K562 (cell line): ENCODE measurements around the gene DCAF6. TPM values are rescaled to one million over a fixed set of nuclear protein-coding genes. Genes with fewer than 3 reads are reported as not detected.

ENCODE experiments used
- ATAC-seq: fragments of 200-7000 bp; cut with Tn5 transposase; 3 replicates; pipeline ENCODE4 v1.9.1; 2020; ENCODE audit warnings: moderate library complexity
- BruUV-seq: library from RNA; stranded (reverse); fragments of 400-500 nt; replicated peaks from 2 replicates; lab custom pipeline; 2021; lab: Mats Ljungman, UMichigan
- CTCF ChIA-PET: fragments of 300-600 bp; formaldehyde crosslinking; extraction: SDS; loops from one replicate; lab custom pipeline; 2021; ENCODE audit warnings: low intra/inter-chr PET ratio; lab: Yijun Ruan, JAX
- POLR2A ChIA-PET: fragments of 300-600, 350-650 bp; sonication (Branson Sonifier 250); formaldehyde crosslinking; extraction: SDS; loops from one replicate; lab custom pipeline; 2021; ENCODE audit warnings: antibody characterized with exemption, inconsistent platforms; lab: Yijun Ruan, JAX
- DNase-seq, 4 experiments: peaks; one replicate each; pipeline versions ENCODE4 v3.0.0 to v3.0.0-alpha.2; 2011 to 2018; ENCODE audit warnings: low spot score in 3 of 4, mixed read lengths in 3 of 4; ENCODE audit errors: extremely low read depth in 1 of 4
- FAIRE-seq: peaks from 2 replicates; lab custom pipeline; 2011; peaks lifted over from hg19 to GRCh38; lab: Jason Lieb, UNC
- H2AFZ ChIP-seq: 2 replicates; pipeline ENCODE4 v1.6.0; 2011; ENCODE audit warnings: low read depth, low read length, control low read depth, inconsistent platforms
- H3K27ac ChIP-seq: fragments of 200-600 bp; 3 replicates; pipeline ENCODE4 v1.8.0; 2011; ENCODE audit warnings: low read depth, mild to moderate bottlenecking, control low read depth, inconsistent platforms, low read length, moderate library complexity, mixed read lengths; ENCODE audit errors: extremely low read depth
- H3K27me3 ChIP-seq, 2 experiments: fragments of 300-600 bp in 1 of 2; 2 replicates in 1 of 2; 3 replicates in 1 of 2; pipeline versions ENCODE4 v1.6.0 to v1.8.0; 2011; ENCODE audit warnings: inconsistent platforms in 2 of 2, low read length in 2 of 2, mild to moderate bottlenecking in 1 of 2, mixed read lengths in 1 of 2, moderate library complexity in 1 of 2; ENCODE audit not compliant: control insufficient read depth in 2 of 2, insufficient read depth in 2 of 2
- H3K36me3 ChIP-seq: fragments of 300-600 bp; 3 replicates; pipeline ENCODE4 v1.8.0; 2011; ENCODE audit warnings: mild to moderate bottlenecking, low read length, inconsistent platforms; ENCODE audit not compliant: control insufficient read depth, insufficient read depth
- H3K4me1 ChIP-seq, 2 experiments: fragments of 200-600 bp in 1 of 2; replicated peaks in 1 of 2; 2 replicates in 1 of 2; 3 replicates in 1 of 2; pipeline versions ENCODE4 v1.5.1 to v1.8.0; 2011; ENCODE audit warnings: inconsistent platforms in 2 of 2, low read length in 2 of 2, mild to moderate bottlenecking in 1 of 2, mixed read lengths in 1 of 2, moderate library complexity in 1 of 2; ENCODE audit not compliant: control insufficient read depth in 2 of 2, insufficient read depth in 2 of 2
- H3K4me2 ChIP-seq: 2 replicates; pipeline ENCODE4 v1.6.1; 2011; ENCODE audit warnings: low read length, control low read depth, inconsistent platforms, mixed read lengths; ENCODE audit not compliant: insufficient read depth
- H3K4me3 ChIP-seq: fragments of 200-600 bp; sonication (generic), shearing (Covaris generic); 2 replicates; pipeline ENCODE4 v1.5.1; 2016; ENCODE audit warnings: control low read depth, inconsistent platforms
- H3K79me2 ChIP-seq: fragments of 200-600 bp; 3 replicates; pipeline ENCODE4 v1.8.0; 2011; ENCODE audit warnings: low read length, inconsistent platforms; ENCODE audit not compliant: control insufficient read depth, insufficient read depth
- H3K9ac ChIP-seq, 2 experiments: 2 replicates each; pipeline versions ENCODE4 v1.6.0 to v1.6.1; 2011; ENCODE audit warnings: low read depth in 2 of 2, low read length in 2 of 2, control low read depth in 1 of 2, inconsistent platforms in 1 of 2, mild to moderate bottlenecking in 1 of 2, mixed read lengths in 1 of 2; ENCODE audit not compliant: insufficient read depth in 1 of 2
- H3K9me1 ChIP-seq: one replicate; pipeline ENCODE4 v1.6.0; 2011; ENCODE audit warnings: inconsistent platforms, mild to moderate bottlenecking, low read length, moderate library complexity; ENCODE audit not compliant: control insufficient read depth, insufficient read depth
- H3K9me3 ChIP-seq: replicated peaks from 2 replicates; pipeline ENCODE4 v1.5.1; 2011; ENCODE audit warnings: low read depth, low read length, inconsistent platforms; ENCODE audit not compliant: control insufficient read depth, insufficient read depth
- H4K20me1 ChIP-seq: replicated peaks from 2 replicates; pipeline ENCODE4 v1.6.1; 2011; ENCODE audit warnings: low read length, inconsistent platforms, mixed read lengths; ENCODE audit not compliant: control insufficient read depth, insufficient read depth
- E2F1 ChIP-seq: sonication (generic); formaldehyde crosslinking; IDR thresholded peaks from 2 replicates; pipeline ENCODE4 v1.8.1; 2023; ENCODE audit warnings: mild to moderate bottlenecking, missing genetic modification reagents, moderate library complexity
- E2F5 ChIP-seq: sonication (generic); formaldehyde crosslinking; IDR thresholded peaks from 2 replicates; pipeline ENCODE4 v1.8.0; 2022; ENCODE audit warnings: mild to moderate bottlenecking, missing genetic modification reagents
- ZNF639 ChIP-seq, 2 experiments: fragments of 200-800 bp in 1 of 2; sonication (Bioruptor generic) in 1 of 2; sonication (generic) in 1 of 2; formaldehyde crosslinking in 1 of 2; IDR thresholded peaks in 1 of 2; conservative IDR thresholded peaks in 1 of 2; 2 replicates each; pipeline versions ENCODE4 v1.5.0 to v1.6.1; 2016 to 2020; ENCODE audit warnings: missing compliant biosample characterization in 1 of 2, missing genetic modification characterization in 1 of 2, missing genetic modification reagents in 1 of 2
- WGBS: fragments of 100-300 bp; shearing (Covaris generic); methylation state at CpG from one replicate; pipeline ENCODE4 v1.1.6; 2016; ENCODE audit warnings: low coverage, mixed read lengths; ENCODE audit not compliant: insufficient coverage; ENCODE audit errors: missing lambda C conversion rate; 5-methylcytosine and 5-hydroxymethylcytosine counted together
- in situ Hi-C: fragments of 300-500 bp; cut with MboI; formaldehyde crosslinking; loops from 4 replicates; pipeline ENCODE4 v1.15.0; 2018; ENCODE audit warnings: inconsistent platforms, mixed read lengths
- intact Hi-C: fragments of 100-400 bp; cut with micrococcal nuclease; formaldehyde crosslinking; loops from 2 replicates; pipeline ENCODE4 v1.14.2; 2022
- polyA plus RNA-seq, 8 experiments: library from polyadenylated mRNA; depleted of rRNA in 4 of 8; stranded (reverse) in 5 of 8; unstranded in 3 of 8; fragments of >200 nt; fragmentation: Nextera tagmentation in 2 of 8; fragmentation: Illumina TruSeq in 1 of 8; extraction: Ambion mirVana in 2 of 8; extraction: Trizol in 1 of 8; gene quantifications; 2 replicates each; pipeline versions ENCODE4 v1.2.1 to v1.2.3, GENCODE V29; 2011 to 2014; ENCODE audit warnings: inconsistent platforms in 1 of 8, missing spikeins in 1 of 8
- total RNA-seq, 7 experiments: library from RNA; depleted of rRNA in 6 of 7; stranded (reverse); fragments of >200 nt in 6 of 7; fragmentation: Illumina TruSeq in 2 of 7; extraction: Trizol in 2 of 7; gene quantifications; 2 replicates each; pipeline versions ENCODE4 v1.2.1 to v1.2.3, GENCODE V29; 2011 to 2021; ENCODE audit warnings: low replicate concordance in 1 of 7

DCAF6 gene
- total and polyA plus RNA-seq, 9 of the 15 experiments (the other 6 are each of a cell fraction or from before 2014, with no cell fraction given): 19.1 to 102 (median 46.3) TPM

- WGBS: 25% methylated on average over 4 of the region's 4 CpGs
- intact Hi-C loops: loop anchor here (5.0 to 10.0 kb wide), 4 partner anchors 54 to 341 kb away; partner anchors contain the start of gene SFT2D2
- no TSS peak for BruUV-seq
Observed at GRCh38 chr1:168093616-168094015, 157.1 kb downstream of the DCAF6 start.

More at GRCh38 chr1:168093616-168094015, 157.1 kb downstream of the DCAF6 start:
- ATAC-seq (no peak), DNase-seq (no peak), FAIRE-seq (no peak)
- no peaks in the 10 kb centered on the region for H3K36me3 ChIP-seq
- no peak overlapping the region for H3K4me2 ChIP-seq
- in situ Hi-C loops: loop anchor here (10.0 kb wide), 1 partner anchor 491 kb away; no protein-coding TSS in a partner anchor
- POLR2A ChIA-PET: interaction anchor here (0.5 to 0.7 kb wide), 2 partner anchors 8 to 13 kb away, joined by 3 read pairs; no protein-coding TSS in a partner anchor
- H4K20me1 ChIP-seq: no peaks in the 10 kb centered on the region
- H2AFZ ChIP-seq: no peak overlapping the region
- H3K9me3 ChIP-seq: no peaks in the 10 kb centered on the region
- CTCF ChIA-PET: interaction anchor here (0.9 kb wide), 1 partner anchor 251 kb away, joined by 5 read pairs; no protein-coding TSS in a partner anchor
- H3K4me3 ChIP-seq: no peak overlapping the region
- no peak overlapping the region for H3K9ac ChIP-seq
- H3K79me2 ChIP-seq: no peaks in the 10 kb centered on the region
- TF ChIP-seq E2F1 (CRISPR knock-in tag): no peak
- no peak for TF ChIP-seq E2F5 (CRISPR knock-in tag)
- TF ChIP-seq ZNF639 (CRISPR knock-in tag; conservative IDR thresholded peaks at IDR 0.05 in 1 of 2, IDR thresholded peaks at IDR 0.05 in 1 of 2): no peak
- H3K27me3 ChIP-seq: peaks cover 9 to 47% of the 10 kb centered on the region in 2 experiments; a peak in 4 of 5 replicates
- no peak overlapping the region for H3K27ac ChIP-seq
- H3K4me1 ChIP-seq: peaks cover 0 to 8% of the 10 kb centered on the region in 2 experiments; a peak in 2 of 5 replicates
- H3K9me1 ChIP-seq: no peaks in the 10 kb centered on the region
